Measurements from ENCODE around the gene GPBP1. TPM values are rescaled to one million over a fixed set of nuclear protein-coding genes. Genes with fewer than 3 reads are reported as not detected.
"Not testable (repeated sequence)": the region's sequence is repeated elsewhere in the genome, so short reads cannot be mapped to it uniquely, and the experiment has no call there.

The GPBP1 gene
- total RNA-seq, 1 donor from 2014 or later: 54.0 TPM

- DNase-seq (no peak), ATAC-seq (ENCODE audit: poor library complexity) (no peak)
- intact Hi-C loops (cut with DNase I): loop anchor here (10.0 kb wide), 2 partner anchors 181 to 481 kb away; partner anchors contain the start of gene ACTBL2
Observed at GRCh38 chr5:57303985-57304384, 130.1 kb downstream of the GPBP1 start.

- no peak for DNase-seq
- no peak for ATAC-seq (ENCODE audit: poor library complexity)
- intact Hi-C loops (cut with DNase I): loop anchor here (10.0 kb wide), 2 partner anchors 180 to 480 kb away; partner anchors contain the start of gene ACTBL2
Observed at GRCh38 chr5:57304931-57305330, 131.1 kb downstream of the GPBP1 start.

DNA sequence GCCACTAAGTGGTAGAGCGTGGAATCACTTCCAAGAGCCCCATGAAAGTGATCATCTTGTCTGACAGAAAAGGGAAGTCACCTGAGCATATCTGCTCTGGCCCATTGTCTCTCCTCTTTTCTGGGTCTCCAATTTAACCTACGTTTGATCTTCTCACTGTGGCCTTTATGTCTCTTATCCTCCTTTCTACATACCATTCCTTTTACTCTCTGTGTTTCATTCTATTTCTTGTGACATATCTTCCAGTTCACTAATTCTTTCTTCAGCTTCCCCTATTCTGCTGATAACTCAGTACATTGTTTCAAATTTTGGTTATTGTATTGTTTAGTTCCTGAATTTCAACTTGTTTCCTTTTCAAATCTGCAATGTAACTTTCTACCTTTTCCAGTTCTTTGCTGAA, 132.5 kb downstream of the GPBP1 start:
- no peak for DNase-seq
- no peak for ATAC-seq (ENCODE audit: poor library complexity)
- intact Hi-C loops (cut with DNase I): loop anchor here (10.0 kb wide), 2 partner anchors 178 to 478 kb away; partner anchors contain the start of gene ACTBL2

DNA sequence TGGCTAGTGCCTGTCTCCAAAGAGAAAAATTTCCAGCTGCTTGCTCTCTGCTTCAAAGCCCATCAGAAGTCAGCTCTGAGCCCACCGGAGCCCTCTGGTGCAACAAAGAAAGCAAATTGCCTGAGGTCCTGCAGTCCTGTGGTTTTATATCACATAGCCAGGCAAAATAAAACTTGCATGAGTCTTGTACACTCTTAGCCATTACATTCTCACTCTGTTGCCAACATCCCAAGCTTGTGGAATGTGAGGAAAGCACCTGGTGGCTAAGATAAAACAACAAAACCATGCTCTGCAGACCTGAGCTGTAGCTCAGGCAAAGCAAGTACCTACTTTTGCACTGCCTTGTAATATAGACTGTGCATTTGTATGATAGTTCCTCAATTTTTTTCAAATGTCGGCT, 133.7 kb downstream of the GPBP1 start:
- ATAC-seq (ENCODE audit: poor library complexity) (no peak), DNase-seq (no peak)
- intact Hi-C loops (cut with DNase I): loop anchor here (10.0 kb wide), 2 partner anchors 177 to 477 kb away; partner anchors contain the start of gene ACTBL2

DNA sequence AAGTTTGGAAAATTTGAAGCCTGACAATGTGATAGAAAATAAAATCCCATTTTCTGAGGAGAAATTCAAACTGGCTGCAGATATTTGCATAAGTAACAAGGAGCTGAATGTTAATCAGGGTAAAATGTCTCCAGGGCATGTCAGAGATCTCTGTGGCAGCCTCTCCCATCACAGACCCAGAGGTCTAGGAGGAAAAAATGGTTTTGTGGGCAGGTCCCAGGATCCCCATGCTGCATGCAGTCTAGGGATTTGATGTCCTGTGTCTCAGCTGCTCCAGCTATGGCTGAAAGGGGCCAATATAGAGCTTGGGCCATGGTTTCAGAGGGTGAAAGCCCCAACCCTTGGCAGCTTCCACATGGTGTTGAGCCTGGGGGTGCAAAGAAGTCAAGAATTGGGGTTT, 135.2 kb downstream of the GPBP1 start:
- not testable (repeated sequence) for DNase-seq; ATAC-seq (ENCODE audit: poor library complexity)
- intact Hi-C loops (cut with DNase I): loop anchor here (10.0 kb wide), 2 partner anchors 176 to 476 kb away; partner anchors contain the start of gene ACTBL2

GRCh38 chr5:57311251-57311650, 137.4 kb downstream of the GPBP1 start:
- no peak for ATAC-seq (ENCODE audit: poor library complexity)
- intact Hi-C loops (cut with DNase I): no loop called here
- no peak for DNase-seq

GRCh38 chr5:57311921-57312735, 138.3 kb downstream of the GPBP1 start:
- intact Hi-C loops (cut with DNase I): no loop called here
- DNase-seq (no peak), ATAC-seq (ENCODE audit: poor library complexity) (no peak)

DNA sequence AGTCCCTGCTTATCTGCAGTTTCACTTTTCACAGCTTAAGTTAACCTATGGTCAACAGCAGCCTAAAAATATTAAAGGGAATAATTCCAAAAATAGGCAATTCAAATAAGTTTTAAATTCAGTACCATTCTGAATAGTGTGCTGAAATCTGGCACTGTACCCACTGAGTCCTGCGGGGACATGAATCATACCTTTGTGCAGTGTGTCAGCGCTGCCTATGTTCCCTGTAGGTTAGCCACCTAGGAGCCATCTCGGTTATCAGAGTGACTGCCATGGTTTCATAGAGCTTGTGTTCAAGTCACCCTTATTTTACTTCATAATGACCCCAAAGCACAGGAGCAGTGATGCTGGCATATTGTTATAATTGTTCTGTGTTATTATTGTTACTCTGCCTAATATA, 139.9 kb downstream of the GPBP1 start:
- intact Hi-C loops (cut with DNase I): no loop called here
- ATAC-seq (ENCODE audit: poor library complexity) (no peak), DNase-seq (no peak)

Other genes with a start within 250 kb of the GPBP1 start
- gene MIER3, start 221.9 kb upstream of the GPBP1 start, total RNA-seq: 14.7 TPM

All from Right ventricle myocardium superior (tissue), 1 donor.